ENCODE data around the gene SH3TC2.

- TF ChIP-seq CTCF (IDR thresholded peaks at IDR 0.05; ENCODE audit: low read depth, low read length): no peak
- TF ChIP-seq, protein P1, sequence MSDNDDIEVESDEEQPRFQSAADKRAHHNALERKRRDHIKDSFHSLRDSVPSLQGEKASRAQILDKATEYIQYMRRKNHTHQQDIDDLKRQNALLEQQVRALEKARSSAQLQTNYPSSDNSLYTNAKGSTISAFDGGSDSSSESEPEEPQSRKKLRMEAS (IDR thresholded peaks at IDR 0.05; ENCODE audit: low read depth, low read length): no peak
- TF ChIP-seq MYC (IDR thresholded peaks at IDR 0.05; ENCODE audit: low read depth, low read length): no peak
Measured at GRCh38 chr5:149044453-149045088, 18.3 kb downstream of the SH3TC2 start.
